ENCODE data around the gene ESCO1. TPM values are rescaled to one million over a fixed set of nuclear protein-coding genes. Genes with fewer than 3 reads are reported as not detected.

The ESCO1 gene
- total and polyA plus RNA-seq, 2 experiments from 2014 or later = 10.9 to 22.0 TPM

DNA sequence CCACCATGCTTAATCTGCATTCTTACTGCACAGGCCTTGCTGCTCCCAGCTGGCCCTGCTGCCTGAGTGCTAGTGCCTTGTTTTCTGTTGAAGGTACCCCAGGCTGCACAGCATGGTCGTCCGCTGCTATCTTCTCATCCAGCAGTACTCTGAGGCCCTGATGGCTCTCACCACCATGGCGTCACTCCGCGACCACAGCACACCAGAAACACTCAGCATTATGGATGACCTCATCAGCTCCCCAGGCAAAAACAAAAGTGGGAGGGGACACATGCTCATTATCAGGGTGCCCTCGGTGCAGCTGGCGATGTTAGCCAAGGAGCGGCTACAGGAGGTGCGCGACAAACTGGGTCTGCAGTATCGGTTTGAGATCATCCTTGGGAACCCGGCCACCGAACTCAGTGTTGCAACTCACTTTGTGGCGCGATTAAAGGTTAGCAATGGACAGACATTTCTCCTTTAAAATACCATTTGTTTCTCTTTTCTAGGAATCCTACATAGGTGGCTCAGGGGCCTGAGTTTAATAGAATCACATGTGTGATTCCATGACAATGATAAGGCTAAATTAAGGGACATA, 110.5 kb downstream of the ESCO1 start:
- H3K4me3 ChIP-seq = no peak overlapping the region
- no peak for DNase-seq (ENCODE audit: low spot score)
- no peaks in the 10 kb centered on the region for H3K4me1 ChIP-seq (ENCODE audit: insufficient read depth)
- H3K36me3 ChIP-seq (replicated peaks; ENCODE audit: insufficient read depth, low read depth) = no peaks in the 10 kb centered on the region
- H3K9me2 ChIP-seq (replicated peaks; ENCODE audit: insufficient read depth) = no peaks in the 10 kb centered on the region
- no peak overlapping the region for H3K4me2 ChIP-seq
- H4K20me1 ChIP-seq (ENCODE audit: insufficient read depth, poor library complexity, severe bottlenecking) = no peaks in the 10 kb centered on the region
- H3K79me2 ChIP-seq = no peaks in the 10 kb centered on the region
- TF ChIP-seq EZH2 (IDR thresholded peaks at IDR 0.05; ENCODE audit: borderline replicate concordance) (no peak), EZH2phosphoT487 (IDR thresholded peaks at IDR 0.05; ENCODE audit: low read depth, severe bottlenecking, unreplicated experiment) (no peak)
- TF ChIP-seq, protein P1, sequence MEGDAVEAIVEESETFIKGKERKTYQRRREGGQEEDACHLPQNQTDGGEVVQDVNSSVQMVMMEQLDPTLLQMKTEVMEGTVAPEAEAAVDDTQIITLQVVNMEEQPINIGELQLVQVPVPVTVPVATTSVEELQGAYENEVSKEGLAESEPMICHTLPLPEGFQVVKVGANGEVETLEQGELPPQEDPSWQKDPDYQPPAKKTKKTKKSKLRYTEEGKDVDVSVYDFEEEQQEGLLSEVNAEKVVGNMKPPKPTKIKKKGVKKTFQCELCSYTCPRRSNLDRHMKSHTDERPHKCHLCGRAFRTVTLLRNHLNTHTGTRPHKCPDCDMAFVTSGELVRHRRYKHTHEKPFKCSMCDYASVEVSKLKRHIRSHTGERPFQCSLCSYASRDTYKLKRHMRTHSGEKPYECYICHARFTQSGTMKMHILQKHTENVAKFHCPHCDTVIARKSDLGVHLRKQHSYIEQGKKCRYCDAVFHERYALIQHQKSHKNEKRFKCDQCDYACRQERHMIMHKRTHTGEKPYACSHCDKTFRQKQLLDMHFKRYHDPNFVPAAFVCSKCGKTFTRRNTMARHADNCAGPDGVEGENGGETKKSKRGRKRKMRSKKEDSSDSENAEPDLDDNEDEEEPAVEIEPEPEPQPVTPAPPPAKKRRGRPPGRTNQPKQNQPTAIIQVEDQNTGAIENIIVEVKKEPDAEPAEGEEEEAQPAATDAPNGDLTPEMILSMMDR (IDR thresholded peaks at IDR 0.05; ENCODE audit: poor library complexity) = no peak
- no peaks in the 10 kb centered on the region for H3K27me3 ChIP-seq
- no peak overlapping the region for H3K27ac ChIP-seq
- no peaks in the 10 kb centered on the region for H3K9me3 ChIP-seq (ENCODE audit: low read depth)
- no peak overlapping the region for H2AFZ ChIP-seq
- WGBS (ENCODE audit: low lambda C conversion rate, missing lambda C conversion rate) = 95% methylated on average over 15 of the region's 15 CpGs

DNA sequence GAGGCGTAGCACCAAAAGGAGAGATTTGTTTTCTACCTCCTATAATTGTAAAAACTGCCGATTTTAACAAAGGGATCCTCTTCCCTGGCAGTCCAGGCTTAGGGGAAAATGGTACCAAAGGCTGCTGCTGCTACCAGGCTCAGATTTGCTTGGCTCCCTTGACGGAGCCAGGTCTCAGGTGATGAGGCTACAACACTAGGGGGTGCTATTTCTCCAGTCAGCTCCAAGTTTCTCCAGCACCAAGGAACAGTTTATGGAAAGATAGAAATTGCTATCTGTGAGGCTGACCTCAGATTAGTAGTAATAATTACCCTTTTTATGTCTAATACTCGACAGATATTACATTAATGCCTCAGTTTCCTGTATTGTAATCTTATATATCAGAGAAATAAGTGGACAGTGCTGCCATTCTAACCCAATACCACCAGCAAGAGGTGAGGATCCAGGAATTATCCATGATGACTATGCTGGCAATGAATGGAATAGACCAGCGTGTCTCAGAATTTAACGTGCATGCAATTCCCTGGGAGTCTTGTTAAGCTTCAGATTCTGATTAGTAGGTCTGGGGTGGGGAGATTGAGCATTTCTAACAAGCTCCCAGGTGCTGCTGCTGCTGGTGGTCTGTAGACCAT, 111.3 kb downstream of the ESCO1 start:
- 40% methylated on average over 6 of the region's 6 CpGs for WGBS (ENCODE audit: low lambda C conversion rate, missing lambda C conversion rate)
- no peak overlapping the region for H2AFZ ChIP-seq
- TF ChIP-seq EZH2 (IDR thresholded peaks at IDR 0.05; ENCODE audit: borderline replicate concordance) = no peak
- TF ChIP-seq, protein P1 (IDR thresholded peaks at IDR 0.05; ENCODE audit: poor library complexity) = peak; percentile 67
- no peak overlapping the region for H3K4me2 ChIP-seq
- H3K4me3 ChIP-seq = no peak overlapping the region
- DNase-seq (ENCODE audit: low spot score) = peak; percentile 80
- no peaks in the 10 kb centered on the region for H3K9me3 ChIP-seq (ENCODE audit: low read depth)
- no peaks in the 10 kb centered on the region for H3K27me3 ChIP-seq
- no peaks in the 10 kb centered on the region for H3K9me2 ChIP-seq (replicated peaks; ENCODE audit: insufficient read depth)
- H3K4me1 ChIP-seq (ENCODE audit: insufficient read depth) = no peaks in the 10 kb centered on the region
- H4K20me1 ChIP-seq (ENCODE audit: insufficient read depth, poor library complexity, severe bottlenecking) = no peaks in the 10 kb centered on the region
- no peaks in the 10 kb centered on the region for H3K36me3 ChIP-seq (replicated peaks; ENCODE audit: insufficient read depth, low read depth)
- H3K27ac ChIP-seq = no peak overlapping the region
- H3K79me2 ChIP-seq = no peaks in the 10 kb centered on the region

DNA sequence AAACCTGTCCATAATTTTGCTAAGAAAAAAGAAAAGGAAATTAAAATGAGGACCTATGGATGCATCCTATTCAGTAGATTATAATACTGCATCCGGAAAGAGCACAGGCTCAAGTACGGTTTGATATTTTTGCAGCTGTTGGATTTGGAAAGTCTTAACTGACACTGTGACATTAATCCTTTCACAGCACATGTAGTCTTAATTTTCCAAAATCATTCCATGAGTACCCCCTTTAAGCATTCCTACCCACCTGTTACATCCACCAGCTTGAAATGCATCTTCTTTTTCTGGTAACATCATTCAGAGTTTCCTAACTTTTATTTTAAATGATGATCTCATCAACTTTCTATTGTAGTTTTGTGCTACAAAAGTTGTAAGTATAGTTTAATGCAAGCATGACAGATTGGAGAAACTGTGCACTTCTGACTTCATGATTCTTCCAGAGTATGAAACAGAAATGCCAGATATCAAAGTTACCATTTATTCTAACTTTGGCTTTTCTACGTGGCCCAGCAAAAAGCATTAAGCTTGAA, 113.5 kb downstream of the ESCO1 start:
- no peak overlapping the region for H3K4me2 ChIP-seq
- H2AFZ ChIP-seq = no peak overlapping the region
- no peaks in the 10 kb centered on the region for H3K4me1 ChIP-seq (ENCODE audit: insufficient read depth)
- H3K4me3 ChIP-seq = no peak overlapping the region
- no peaks in the 10 kb centered on the region for H3K9me3 ChIP-seq (ENCODE audit: low read depth)
- TF ChIP-seq, protein P1 (IDR thresholded peaks at IDR 0.05; ENCODE audit: poor library complexity) = no peak
- TF ChIP-seq EZH2 (IDR thresholded peaks at IDR 0.05; ENCODE audit: borderline replicate concordance) (no peak), EZH2phosphoT487 (IDR thresholded peaks at IDR 0.05; ENCODE audit: low read depth, severe bottlenecking, unreplicated experiment) (no peak)
- DNase-seq (ENCODE audit: low spot score) = no peak
- no peaks in the 10 kb centered on the region for H4K20me1 ChIP-seq (ENCODE audit: insufficient read depth, poor library complexity, severe bottlenecking)
- H3K27me3 ChIP-seq = no peaks in the 10 kb centered on the region
- 84% methylated on average over 3 of the region's 3 CpGs for WGBS (ENCODE audit: low lambda C conversion rate, missing lambda C conversion rate)
- H3K36me3 ChIP-seq (replicated peaks; ENCODE audit: insufficient read depth, low read depth) = no peaks in the 10 kb centered on the region
- H3K9me2 ChIP-seq (replicated peaks; ENCODE audit: insufficient read depth) = no peaks in the 10 kb centered on the region
- H3K79me2 ChIP-seq = no peaks in the 10 kb centered on the region
- no peak overlapping the region for H3K27ac ChIP-seq
